HepG2 (cell line): ENCODE results near the gene UBQLN1. TPM values are rescaled to one million over a fixed set of nuclear protein-coding genes. Genes with fewer than 3 reads are reported as not detected.

Experiments
- KIAA2018 ChIP-seq: sonication (generic); formaldehyde crosslinking; IDR thresholded peaks from 2 replicates; pipeline ENCODE4 v1.5.0; 2020; ENCODE audit warnings: mild to moderate bottlenecking, missing genetic modification reagents, borderline replicate concordance
- NFATC3 ChIP-seq: sonication (generic); formaldehyde crosslinking; IDR thresholded peaks from 2 replicates; pipeline ENCODE4 v1.5.1; 2020; ENCODE audit warnings: mild to moderate bottlenecking, missing genetic modification reagents
- ZNF382 ChIP-seq: sonication (generic); formaldehyde crosslinking; IDR thresholded peaks from 2 replicates; pipeline ENCODE4 v1.5.0; 2020; ENCODE audit warnings: missing genetic modification reagents, mild to moderate bottlenecking, borderline replicate concordance
- ZNF503 ChIP-seq: sonication (generic); formaldehyde crosslinking; IDR thresholded peaks from 2 replicates; pipeline ENCODE4 v1.4.0; 2020; ENCODE audit warnings: missing genetic modification reagents
- ZNF850 ChIP-seq: sonication (generic); formaldehyde crosslinking; conservative IDR thresholded peaks from 2 replicates; pipeline ENCODE4 v1.9.0; 2021; ENCODE audit warnings: mild to moderate bottlenecking, missing genetic modification reagents
- polyA plus RNA-seq, 8 experiments: library from polyadenylated mRNA; depleted of rRNA in 3 of 8; stranded (reverse) in 7 of 8; unstranded in 1 of 8; fragments of >200 nt; fragmentation: Illumina TruSeq in 4 of 8; extraction: Trizol in 4 of 8; gene quantifications; 2 replicates each; pipeline versions ENCODE4 v1.2.1 to v1.2.3, GENCODE V29; 2011 to 2016; ENCODE audit warnings: low read depth in 4 of 8, missing spikeins in 1 of 8, mixed read lengths in 1 of 8; ENCODE audit not compliant: insufficient read depth in 1 of 8
- total RNA-seq, 5 experiments: library from RNA; depleted of rRNA; stranded (reverse); fragments of >200 nt; fragmentation: Illumina TruSeq; extraction: Trizol; gene quantifications; 2 replicates each; pipeline ENCODE4 v1.2.3, GENCODE V29; 2016; ENCODE audit warnings: low read depth in 1 of 5

Gene UBQLN1
- total and polyA plus RNA-seq, 2 of the 13 experiments (the other 11 are each of a cell fraction or from before 2014, with no cell fraction given) = 78.1 to 83.8 TPM

- TF ChIP-seq KIAA2018 (no peak), ZNF503 (CRISPR knock-in tag) (no peak), NFATC3 (CRISPR knock-in tag) (no peak), ZNF382 (no peak), ZNF850 (CRISPR knock-in tag) (no peak)
Measured at GRCh38 chr9:83680233-83680632, 27.5 kb downstream of the UBQLN1 start (continued).
